ENCODE results near the gene GALNT18.

Gene GALNT18

DNA sequence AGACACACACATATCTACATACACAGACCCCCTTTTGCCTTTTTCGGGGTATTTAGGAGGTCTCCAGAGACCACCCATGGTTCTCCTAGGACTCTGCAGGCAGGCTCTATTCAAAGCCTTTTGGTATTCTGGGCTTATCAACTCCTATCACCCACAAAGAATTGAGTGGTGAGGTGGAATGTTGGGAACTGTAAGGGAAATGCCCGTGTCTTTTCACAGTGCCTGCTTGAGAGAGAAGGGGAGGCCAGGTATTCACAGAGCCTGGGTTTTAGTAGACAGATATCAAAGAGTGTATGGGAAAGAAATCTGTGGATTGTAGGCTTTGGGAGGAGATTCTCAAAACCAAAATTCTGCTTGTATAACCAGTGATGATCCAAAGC is 224.8 kb downstream of the GALNT18 start:
- TF ChIP-seq, protein P1, sequence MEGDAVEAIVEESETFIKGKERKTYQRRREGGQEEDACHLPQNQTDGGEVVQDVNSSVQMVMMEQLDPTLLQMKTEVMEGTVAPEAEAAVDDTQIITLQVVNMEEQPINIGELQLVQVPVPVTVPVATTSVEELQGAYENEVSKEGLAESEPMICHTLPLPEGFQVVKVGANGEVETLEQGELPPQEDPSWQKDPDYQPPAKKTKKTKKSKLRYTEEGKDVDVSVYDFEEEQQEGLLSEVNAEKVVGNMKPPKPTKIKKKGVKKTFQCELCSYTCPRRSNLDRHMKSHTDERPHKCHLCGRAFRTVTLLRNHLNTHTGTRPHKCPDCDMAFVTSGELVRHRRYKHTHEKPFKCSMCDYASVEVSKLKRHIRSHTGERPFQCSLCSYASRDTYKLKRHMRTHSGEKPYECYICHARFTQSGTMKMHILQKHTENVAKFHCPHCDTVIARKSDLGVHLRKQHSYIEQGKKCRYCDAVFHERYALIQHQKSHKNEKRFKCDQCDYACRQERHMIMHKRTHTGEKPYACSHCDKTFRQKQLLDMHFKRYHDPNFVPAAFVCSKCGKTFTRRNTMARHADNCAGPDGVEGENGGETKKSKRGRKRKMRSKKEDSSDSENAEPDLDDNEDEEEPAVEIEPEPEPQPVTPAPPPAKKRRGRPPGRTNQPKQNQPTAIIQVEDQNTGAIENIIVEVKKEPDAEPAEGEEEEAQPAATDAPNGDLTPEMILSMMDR (IDR thresholded peaks at IDR 0.05; ENCODE audit: extremely low read depth, missing control alignments), result no peak
- no peak for DNase-seq (ENCODE audit: low spot score)

DNA sequence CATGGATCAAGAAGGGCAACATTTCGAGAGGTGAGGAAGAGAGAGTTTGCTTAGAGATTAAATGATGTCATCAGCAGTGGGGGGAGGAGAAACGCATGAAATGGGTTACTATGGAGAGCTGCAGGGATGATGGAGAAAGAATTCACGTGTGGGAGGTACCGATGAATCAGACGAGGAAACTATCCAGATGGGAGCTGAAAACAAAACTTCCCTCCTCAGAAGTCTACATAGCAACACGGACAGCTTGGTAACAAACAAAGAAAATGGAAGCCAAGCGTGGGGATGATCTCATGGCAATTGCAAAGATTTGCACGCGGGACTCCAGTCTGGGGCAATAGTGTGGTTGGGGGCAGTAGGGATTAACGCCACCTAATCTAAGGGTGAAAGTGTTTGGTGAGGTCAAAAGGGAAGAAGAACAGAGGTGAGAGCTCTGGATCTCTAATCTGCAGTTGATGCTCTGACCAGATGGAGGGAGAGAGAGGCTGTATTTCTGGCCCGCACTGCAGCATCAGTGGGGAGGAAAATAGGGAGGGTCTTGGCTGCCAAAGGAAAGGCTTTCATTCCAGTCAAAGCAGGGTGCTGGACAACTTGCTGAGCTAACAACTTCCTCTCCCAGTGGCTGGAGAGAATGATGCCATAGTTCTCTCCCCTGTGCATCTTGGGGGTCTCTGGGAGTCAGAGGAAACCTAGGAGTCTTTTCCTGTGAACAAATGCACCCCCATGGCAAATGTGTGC is 225.3 kb downstream of the GALNT18 start:
- TF ChIP-seq, protein P1 (IDR thresholded peaks at IDR 0.05; ENCODE audit: extremely low read depth, missing control alignments), result no peak
- DNase-seq (ENCODE audit: low spot score), result no peak

DNA sequence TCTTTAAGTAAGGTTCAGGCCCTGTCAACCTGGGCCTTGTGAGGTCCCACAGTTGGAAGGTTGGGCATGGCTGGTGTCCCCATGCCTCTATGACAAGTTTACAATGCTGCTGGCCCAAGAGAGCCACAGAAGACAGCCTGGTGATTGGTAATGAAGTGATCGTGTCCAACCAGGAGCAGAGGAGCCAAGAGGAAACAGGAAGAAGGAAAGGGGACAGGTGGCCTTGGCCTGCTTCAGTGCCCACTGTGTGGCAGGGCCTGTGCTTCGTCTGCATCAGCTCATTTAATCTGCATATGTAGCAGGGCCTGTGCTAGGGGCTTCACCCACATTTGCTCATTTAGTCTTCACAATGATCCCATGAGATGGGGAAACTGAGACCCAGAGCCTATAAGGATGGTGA is 226.7 kb downstream of the GALNT18 start:
- TF ChIP-seq, protein P1 (IDR thresholded peaks at IDR 0.05; ENCODE audit: extremely low read depth, missing control alignments), result no peak
- DNase-seq (ENCODE audit: low spot score), result no peak

DNA sequence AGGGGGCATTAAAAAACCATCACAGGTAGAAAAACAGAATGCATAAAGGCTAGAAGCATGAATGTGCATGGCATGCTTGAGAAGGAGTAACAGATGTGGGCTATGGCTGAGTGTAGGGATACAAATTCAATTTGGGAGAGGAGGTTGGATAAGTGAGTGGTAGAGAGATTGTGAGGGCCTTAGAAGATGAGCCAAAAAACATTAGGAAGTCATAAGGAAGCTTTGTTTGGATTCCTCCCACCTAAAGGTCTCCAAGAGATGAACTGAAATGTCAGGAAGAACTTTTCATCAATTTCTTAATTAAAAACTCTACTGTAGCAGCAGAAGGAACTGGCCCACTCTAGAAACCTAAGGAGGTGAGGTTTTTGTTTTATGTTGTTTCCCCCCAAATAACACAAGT is 227.6 kb downstream of the GALNT18 start:
- TF ChIP-seq, protein P1 (IDR thresholded peaks at IDR 0.05; ENCODE audit: extremely low read depth, missing control alignments), result no peak
- DNase-seq (ENCODE audit: low spot score), result no peak

DNA sequence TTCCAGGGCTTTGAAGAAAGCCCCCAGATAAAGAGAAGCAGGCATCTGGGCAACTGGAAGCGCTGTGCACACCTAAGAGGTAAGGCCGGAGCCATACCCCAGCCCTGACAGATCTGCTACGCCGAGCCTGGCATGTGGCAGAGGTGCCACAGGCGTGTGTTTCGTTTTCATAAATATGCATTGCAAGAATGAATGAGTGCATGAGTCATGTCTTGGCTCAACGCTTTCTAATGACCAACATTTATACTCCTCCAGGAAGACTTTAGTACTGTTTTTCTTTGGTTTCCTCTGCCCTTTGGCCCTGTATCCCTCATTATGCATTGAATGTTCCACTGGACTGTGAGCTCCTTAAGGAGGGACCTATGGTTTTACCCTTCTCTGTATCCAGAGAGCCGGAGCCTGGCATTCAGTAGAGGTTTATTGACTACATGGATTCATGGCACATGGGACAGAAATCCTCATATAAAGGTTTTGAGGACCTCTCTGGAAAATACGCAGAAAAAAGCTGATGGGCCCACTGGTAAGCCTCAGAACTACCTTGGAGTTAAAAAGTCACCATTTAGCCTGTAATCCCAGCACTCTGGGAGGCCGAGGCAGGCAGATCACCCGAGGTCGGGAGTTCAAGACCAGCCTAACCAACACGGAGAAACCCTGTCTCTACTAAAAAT is 229.9 kb downstream of the GALNT18 start:
- TF ChIP-seq, protein P1 (IDR thresholded peaks at IDR 0.05; ENCODE audit: extremely low read depth, missing control alignments), result no peak
- no peak for DNase-seq (ENCODE audit: low spot score)

DNA sequence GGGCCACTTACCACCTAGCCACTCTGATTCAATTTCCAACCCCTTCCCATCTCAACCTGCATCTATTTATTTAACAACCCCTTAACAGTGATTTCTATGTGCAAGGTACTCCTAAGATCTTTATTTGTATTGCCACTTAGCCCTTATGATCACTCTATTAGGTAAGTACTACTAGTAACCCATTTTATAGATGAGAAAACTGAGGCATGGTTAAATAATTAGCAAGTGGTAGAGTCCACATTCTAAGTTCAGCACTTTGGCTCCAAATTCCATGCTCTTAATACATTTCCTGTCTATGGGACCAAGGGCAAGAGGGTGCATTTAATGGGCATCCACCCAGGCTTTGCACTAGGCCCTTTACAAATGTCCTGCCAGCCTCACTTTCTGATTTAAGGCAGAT is 230.6 kb downstream of the GALNT18 start:
- no peak for DNase-seq (ENCODE audit: low spot score)
- TF ChIP-seq, protein P1 (IDR thresholded peaks at IDR 0.05; ENCODE audit: extremely low read depth, missing control alignments), result no peak

DNA sequence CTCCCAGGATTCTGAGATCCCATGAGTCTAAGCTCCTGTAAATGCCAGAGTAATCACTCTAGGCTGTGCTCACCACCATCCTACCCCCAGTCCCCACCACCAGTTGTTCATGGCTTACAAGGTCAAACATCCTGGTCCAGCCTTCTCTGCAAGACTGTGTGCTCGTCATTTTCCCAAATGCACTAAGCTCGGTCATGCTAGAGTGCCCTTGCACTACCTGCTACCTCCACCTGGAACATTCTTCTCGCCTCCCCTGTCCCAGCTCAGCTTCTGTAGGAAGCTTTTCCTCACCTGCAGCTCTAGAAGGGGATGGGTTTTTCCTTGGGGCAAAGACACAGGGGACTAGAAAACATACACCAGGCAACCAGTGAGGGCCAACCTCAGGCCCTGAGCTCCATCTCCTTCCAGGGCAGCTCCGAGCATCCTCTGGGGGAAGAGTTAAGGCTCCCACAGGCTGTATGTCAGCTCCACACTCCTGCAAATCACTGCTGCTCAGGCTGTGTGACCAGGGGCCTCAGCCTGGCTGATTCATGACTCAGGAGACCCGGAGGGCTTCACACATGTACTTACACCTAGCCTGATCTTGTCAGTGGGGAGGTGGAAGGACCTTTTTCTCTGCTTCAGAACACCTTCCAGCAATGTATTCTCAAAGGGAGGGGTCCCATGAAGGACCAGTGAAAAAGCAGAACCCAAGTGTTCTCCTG is 231.6 kb downstream of the GALNT18 start:
- TF ChIP-seq, protein P1 (IDR thresholded peaks at IDR 0.05; ENCODE audit: extremely low read depth, missing control alignments), result no peak
- no peak for DNase-seq (ENCODE audit: low spot score)
